ENCODE data around the gene ZNF83.
"Not testable (repeated sequence)": the region's sequence is repeated elsewhere in the genome, so short reads cannot be mapped to it uniquely, and the experiment has no call there.

Gene ZNF83

DNA sequence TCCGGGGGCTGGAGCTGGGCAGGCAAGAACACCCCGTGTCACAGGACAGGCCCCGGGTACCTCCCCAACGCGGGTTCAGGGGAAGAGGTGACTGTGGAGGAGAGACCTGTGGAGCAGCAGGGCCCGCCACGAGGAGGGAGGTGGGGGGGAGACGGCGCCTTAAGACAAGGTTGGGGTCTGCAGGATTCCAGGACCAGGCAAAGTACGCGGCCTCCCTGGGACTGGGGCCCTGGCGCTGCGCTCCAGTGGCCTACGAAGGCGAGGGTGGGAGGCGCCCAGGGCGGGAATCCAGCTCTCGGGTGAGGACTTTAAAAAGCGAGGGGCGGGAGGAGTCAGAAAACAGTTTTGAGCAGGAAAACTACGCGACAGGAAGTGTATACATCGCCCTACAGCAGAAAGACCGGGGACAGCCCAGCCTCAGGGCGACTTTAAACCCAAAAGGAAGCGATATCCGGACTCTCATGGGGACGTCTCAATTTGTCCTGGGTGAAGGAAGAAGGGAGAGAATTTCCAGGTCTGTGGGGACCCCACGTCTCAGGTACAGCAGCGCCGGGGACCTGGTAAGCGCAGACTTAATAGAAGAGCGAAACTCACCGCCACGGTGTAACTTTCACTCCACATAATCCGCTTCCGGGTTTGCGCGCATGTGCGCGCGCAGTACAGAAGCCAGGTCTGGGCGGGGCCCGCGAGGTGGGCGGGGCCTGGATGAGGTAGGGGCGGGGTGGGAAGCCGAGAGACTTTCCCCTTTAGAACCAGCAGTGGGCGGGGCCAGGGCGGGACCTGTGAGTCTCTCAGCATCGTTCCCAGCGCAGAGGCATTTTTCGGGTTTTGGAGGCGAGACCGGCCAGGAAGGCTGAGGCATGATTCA, at the start of gene ZNF83:
Gene ZNF83, minus strand, starts transcription at position 638 of the 868 bp plus-strand sequence.
- Histone ChIP-seq H3K4me3 (ENCODE audit: low read depth, low read length) (peak within 1 kb of the TSS; percentile 92), H3K4me1 (ENCODE audit: control insufficient read depth, insufficient read depth, low read length, unreplicated experiment) (peaks cover 3% of the 10 kb centered on the region), H2AFZ (ENCODE audit: low read length, unreplicated experiment) (peak within 1 kb of the TSS; percentile 87), H3K79me2 (ENCODE audit: control insufficient read depth, insufficient read depth, low read length, unreplicated experiment) (no peaks in the 10 kb centered on the region), H3K27me3 (ENCODE audit: insufficient read depth, low read length) (no peaks in the 10 kb centered on the region), H3K27ac (ENCODE audit: low read depth, low read length) (peak within 1 kb of the TSS; percentile 95), H3K36me3 (ENCODE audit: insufficient read depth, low read length) (no peaks in the 10 kb centered on the region)

DNA sequence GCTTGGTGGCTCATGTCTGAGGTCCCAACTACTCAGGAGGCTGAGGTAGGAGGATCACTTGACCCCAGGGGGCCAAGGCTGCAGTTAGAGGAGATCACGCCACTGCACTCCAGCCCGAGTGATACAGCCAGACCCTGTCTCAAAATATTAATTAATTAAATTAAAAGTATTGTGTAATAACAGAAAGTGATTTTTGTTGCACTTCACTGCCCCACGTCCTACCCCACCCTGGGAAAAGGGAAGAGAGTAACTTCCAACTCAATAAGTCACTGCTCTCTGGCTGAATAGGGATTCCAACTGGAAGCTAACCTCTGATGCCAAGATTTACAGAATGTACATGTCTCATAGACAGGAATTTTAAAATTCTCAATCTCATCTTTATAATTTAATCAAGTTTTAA, 49.5 kb upstream of the ZNF83 start:
- H3K27me3 ChIP-seq (ENCODE audit: insufficient read depth, low read length): no peaks in the 10 kb centered on the region
- no peaks in the 10 kb centered on the region for H3K36me3 ChIP-seq (ENCODE audit: insufficient read depth, low read length)
- peaks cover 6% of the 10 kb centered on the region for H3K4me1 ChIP-seq (ENCODE audit: control insufficient read depth, insufficient read depth, low read length, unreplicated experiment)
- H3K4me3 ChIP-seq (ENCODE audit: low read depth, low read length): no peak overlapping the region
- H3K79me2 ChIP-seq (ENCODE audit: control insufficient read depth, insufficient read depth, low read length, unreplicated experiment): peaks cover 40% of the 10 kb centered on the region
- no peak overlapping the region for H3K27ac ChIP-seq (ENCODE audit: low read depth, low read length)
- no peak overlapping the region for H2AFZ ChIP-seq (ENCODE audit: low read length, unreplicated experiment)

DNA sequence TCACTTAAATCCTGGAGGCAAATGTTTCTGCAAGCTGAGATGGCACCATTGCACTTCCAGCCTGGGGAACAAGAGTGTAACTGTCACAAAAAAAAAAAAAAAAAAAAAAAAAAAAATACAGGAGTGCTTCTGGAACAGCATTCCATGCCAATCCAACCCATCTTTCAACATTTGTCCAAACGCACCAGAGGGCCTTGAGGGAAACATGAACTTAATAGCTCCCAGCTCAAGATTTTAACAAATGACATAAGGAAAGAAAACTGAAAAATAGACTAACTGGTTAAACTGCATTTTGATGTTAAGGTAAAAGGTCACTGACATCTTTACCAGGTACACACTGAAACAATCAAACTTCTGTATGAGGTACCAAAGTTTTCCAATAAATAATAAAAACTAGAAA, 47.7 kb upstream of the ZNF83 start:
- H3K79me2 ChIP-seq (ENCODE audit: control insufficient read depth, insufficient read depth, low read length, unreplicated experiment): peaks cover 45% of the 10 kb centered on the region
- H3K36me3 ChIP-seq (ENCODE audit: insufficient read depth, low read length): no peaks in the 10 kb centered on the region
- H3K27me3 ChIP-seq (ENCODE audit: insufficient read depth, low read length): no peaks in the 10 kb centered on the region
- no peak overlapping the region for H3K27ac ChIP-seq (ENCODE audit: low read depth, low read length)
- no peak overlapping the region for H3K4me3 ChIP-seq (ENCODE audit: low read depth, low read length)
- H2AFZ ChIP-seq (ENCODE audit: low read length, unreplicated experiment): no peak overlapping the region
- H3K4me1 ChIP-seq (ENCODE audit: control insufficient read depth, insufficient read depth, low read length, unreplicated experiment): no peaks in the 10 kb centered on the region

DNA sequence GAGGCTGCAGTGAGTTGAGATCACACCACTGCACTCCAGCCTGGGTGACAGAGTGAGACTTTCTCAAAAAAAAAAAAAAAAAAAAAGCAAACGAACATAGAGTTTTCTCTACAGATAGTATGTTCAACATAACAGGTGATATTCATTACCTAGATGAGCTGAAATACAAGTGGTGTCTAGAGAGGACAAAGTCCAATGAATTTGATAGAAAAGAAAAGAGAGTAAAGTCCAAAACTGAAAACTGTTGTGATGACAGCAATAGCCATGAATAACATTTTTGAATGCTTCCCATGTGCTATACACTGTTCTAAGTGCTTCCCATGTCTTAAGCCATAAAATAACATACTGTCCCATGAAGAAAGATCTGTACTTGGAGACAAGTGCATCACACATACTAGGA, 43.1 kb upstream of the ZNF83 start:
- H3K4me3 ChIP-seq (ENCODE audit: low read depth, low read length); H3K4me1 ChIP-seq (ENCODE audit: control insufficient read depth, insufficient read depth, low read length, unreplicated experiment); H3K27ac ChIP-seq (ENCODE audit: low read depth, low read length); H3K27me3 ChIP-seq (ENCODE audit: insufficient read depth, low read length); H2AFZ ChIP-seq (ENCODE audit: low read length, unreplicated experiment); H3K36me3 ChIP-seq (ENCODE audit: insufficient read depth, low read length): not testable (repeated sequence)
- H3K79me2 ChIP-seq (ENCODE audit: control insufficient read depth, insufficient read depth, low read length, unreplicated experiment): peaks cover 46% of the 10 kb centered on the region

DNA sequence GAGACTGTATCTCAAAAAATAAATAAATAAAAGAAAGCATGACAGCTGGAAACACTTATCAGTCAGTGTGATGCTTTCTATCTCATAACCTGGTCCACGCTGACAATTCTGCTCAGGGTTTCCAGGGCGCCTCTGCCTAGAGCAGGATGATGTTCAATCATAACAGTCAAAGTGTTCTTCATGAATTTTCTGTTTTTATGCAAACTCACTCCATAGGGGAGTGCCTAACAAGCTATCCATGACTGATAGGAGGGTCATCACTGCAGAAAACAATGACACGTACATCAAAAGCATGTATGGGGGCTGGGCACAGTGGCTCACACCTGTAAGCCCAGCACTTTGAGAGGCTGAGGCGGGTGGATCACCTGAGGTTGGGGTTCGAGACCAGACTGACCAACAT, 41.4 kb upstream of the ZNF83 start:
- no peaks in the 10 kb centered on the region for H3K4me1 ChIP-seq (ENCODE audit: control insufficient read depth, insufficient read depth, low read length, unreplicated experiment)
- no peaks in the 10 kb centered on the region for H3K36me3 ChIP-seq (ENCODE audit: insufficient read depth, low read length)
- H2AFZ ChIP-seq (ENCODE audit: low read length, unreplicated experiment): no peak overlapping the region
- H3K4me3 ChIP-seq (ENCODE audit: low read depth, low read length): no peak overlapping the region
- no peak overlapping the region for H3K27ac ChIP-seq (ENCODE audit: low read depth, low read length)
- no peaks in the 10 kb centered on the region for H3K27me3 ChIP-seq (ENCODE audit: insufficient read depth, low read length)
- H3K79me2 ChIP-seq (ENCODE audit: control insufficient read depth, insufficient read depth, low read length, unreplicated experiment): peaks cover 48% of the 10 kb centered on the region

DNA sequence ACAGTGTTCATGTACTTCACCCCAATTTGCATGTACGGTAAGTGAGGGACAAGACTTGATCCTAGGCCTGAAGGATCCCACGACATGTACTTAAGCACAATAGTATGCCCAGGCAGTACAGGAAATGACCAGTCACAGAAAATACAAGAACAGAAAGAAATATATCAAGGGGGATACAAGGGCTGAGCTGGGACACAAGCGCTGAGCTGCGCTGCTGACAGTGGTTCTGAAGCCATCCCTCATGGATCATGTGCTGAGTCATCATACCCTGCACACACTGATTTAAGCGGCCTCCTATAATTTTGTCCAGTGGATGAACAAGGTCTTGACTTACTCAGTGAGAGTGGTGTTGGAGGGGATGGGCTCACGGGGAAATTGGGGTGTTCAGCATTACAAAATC, 37.1 kb upstream of the ZNF83 start:
- not testable (repeated sequence) for H3K4me1 ChIP-seq (ENCODE audit: control insufficient read depth, insufficient read depth, low read length, unreplicated experiment); H3K4me3 ChIP-seq (ENCODE audit: low read depth, low read length); H2AFZ ChIP-seq (ENCODE audit: low read length, unreplicated experiment); H3K36me3 ChIP-seq (ENCODE audit: insufficient read depth, low read length); H3K27me3 ChIP-seq (ENCODE audit: insufficient read depth, low read length); H3K27ac ChIP-seq (ENCODE audit: low read depth, low read length)
- peaks cover 53% of the 10 kb centered on the region for H3K79me2 ChIP-seq (ENCODE audit: control insufficient read depth, insufficient read depth, low read length, unreplicated experiment)

DNA sequence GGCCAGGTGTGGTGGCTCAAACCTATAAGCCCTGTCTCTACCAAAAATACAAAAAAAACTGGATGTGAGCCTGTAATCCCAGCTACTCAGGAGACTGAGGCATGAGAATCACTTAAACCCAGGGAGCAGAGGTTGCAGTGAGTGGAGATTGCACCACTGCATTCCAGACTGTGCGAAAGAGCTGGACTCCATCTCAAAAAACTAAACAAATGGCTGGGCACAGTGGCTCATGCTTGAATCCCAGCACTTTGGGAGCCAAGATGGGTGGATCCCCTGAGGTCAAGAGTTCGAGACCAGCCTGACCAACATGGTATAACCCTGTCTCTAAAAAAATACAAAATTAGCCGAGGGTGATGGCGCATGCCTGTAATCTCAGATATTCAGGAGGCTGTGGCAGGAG, 34.9 kb upstream of the ZNF83 start:
- H3K27ac ChIP-seq (ENCODE audit: low read depth, low read length): no peak overlapping the region
- H2AFZ ChIP-seq (ENCODE audit: low read length, unreplicated experiment): no peak overlapping the region
- H3K4me3 ChIP-seq (ENCODE audit: low read depth, low read length): no peak overlapping the region
- H3K4me1 ChIP-seq (ENCODE audit: control insufficient read depth, insufficient read depth, low read length, unreplicated experiment): no peaks in the 10 kb centered on the region
- peaks cover 41% of the 10 kb centered on the region for H3K79me2 ChIP-seq (ENCODE audit: control insufficient read depth, insufficient read depth, low read length, unreplicated experiment)
- no peaks in the 10 kb centered on the region for H3K27me3 ChIP-seq (ENCODE audit: insufficient read depth, low read length)
- no peaks in the 10 kb centered on the region; the same call in none of the 2 replicates for H3K36me3 ChIP-seq (ENCODE audit: insufficient read depth, low read length)

DNA sequence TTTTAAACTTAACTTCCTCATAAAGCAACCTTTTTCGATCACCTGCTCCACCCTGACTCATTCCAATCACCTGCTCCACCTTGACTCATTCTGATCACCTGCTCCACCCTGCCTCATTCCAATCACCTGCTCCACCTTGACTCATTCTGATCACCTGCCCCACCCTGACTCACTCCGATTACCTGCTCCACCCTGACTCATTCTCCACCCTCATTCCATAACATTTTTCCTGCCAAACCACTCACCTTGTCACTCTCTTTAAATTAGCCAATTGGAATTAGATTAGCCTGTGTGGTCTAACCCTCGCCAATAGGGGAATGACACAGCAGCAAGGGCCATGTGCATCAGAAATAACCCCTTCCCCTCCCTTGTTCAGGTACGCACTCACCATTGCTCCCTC, 31.9 kb upstream of the ZNF83 start:
- H2AFZ ChIP-seq (ENCODE audit: low read length, unreplicated experiment): no peak overlapping the region
- no peak overlapping the region for H3K27ac ChIP-seq (ENCODE audit: low read depth, low read length)
- no peaks in the 10 kb centered on the region; the same call in none of the 2 replicates for H3K36me3 ChIP-seq (ENCODE audit: insufficient read depth, low read length)
- no peak overlapping the region for H3K4me3 ChIP-seq (ENCODE audit: low read depth, low read length)
- peaks cover 34% of the 10 kb centered on the region for H3K79me2 ChIP-seq (ENCODE audit: control insufficient read depth, insufficient read depth, low read length, unreplicated experiment)
- no peaks in the 10 kb centered on the region for H3K27me3 ChIP-seq (ENCODE audit: insufficient read depth, low read length)
- no peaks in the 10 kb centered on the region for H3K4me1 ChIP-seq (ENCODE audit: control insufficient read depth, insufficient read depth, low read length, unreplicated experiment)

DNA sequence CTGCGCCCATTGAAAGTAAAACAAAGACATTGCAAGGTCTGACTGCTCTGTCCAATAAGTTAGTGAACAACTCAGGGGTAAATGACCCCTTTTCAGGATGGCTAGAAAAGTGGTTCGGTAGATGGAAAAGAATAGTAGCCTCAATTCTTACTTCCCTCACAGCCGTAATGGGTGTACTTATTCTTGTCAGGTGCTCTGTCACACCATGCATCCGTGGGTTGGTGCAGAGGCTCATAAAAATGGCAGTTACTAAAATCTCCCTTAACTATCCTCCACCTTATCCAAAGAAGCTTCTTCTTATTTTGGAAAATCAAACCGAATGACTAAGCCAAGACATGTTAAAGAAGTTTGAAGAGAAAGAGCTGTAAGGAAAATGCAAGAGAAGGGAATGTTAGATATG, 31.4 kb upstream of the ZNF83 start:
- Histone ChIP-seq H2AFZ (ENCODE audit: low read length, unreplicated experiment) (no peak overlapping the region), H3K36me3 (ENCODE audit: insufficient read depth, low read length) (peaks cover 3% of the 10 kb centered on the region), H3K4me1 (ENCODE audit: control insufficient read depth, insufficient read depth, low read length, unreplicated experiment) (no peaks in the 10 kb centered on the region), H3K79me2 (ENCODE audit: control insufficient read depth, insufficient read depth, low read length, unreplicated experiment) (peaks cover 30% of the 10 kb centered on the region), H3K27ac (ENCODE audit: low read depth, low read length) (no peak overlapping the region), H3K4me3 (ENCODE audit: low read depth, low read length) (no peak overlapping the region), H3K27me3 (ENCODE audit: insufficient read depth, low read length) (no peaks in the 10 kb centered on the region)

DNA sequence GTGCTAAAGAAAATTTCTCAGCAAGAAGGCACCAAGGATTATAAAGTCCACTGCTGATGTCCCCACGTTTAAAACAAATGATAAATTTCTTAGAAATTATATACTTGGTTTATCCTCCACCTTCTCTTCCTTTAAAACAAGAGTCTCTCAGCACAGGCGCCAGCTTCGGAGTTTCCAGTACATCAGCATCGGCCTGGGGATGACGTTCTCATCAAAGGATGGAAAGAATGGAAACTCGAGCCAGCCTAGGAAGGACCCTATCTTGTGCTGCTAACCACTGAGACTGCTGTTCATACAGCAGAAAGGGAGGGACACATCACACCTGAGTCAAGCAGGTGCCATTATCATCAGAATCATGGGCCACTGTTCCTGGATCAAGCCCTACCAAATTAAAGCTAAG, 29.8 kb upstream of the ZNF83 start:
- H3K4me1 ChIP-seq (ENCODE audit: control insufficient read depth, insufficient read depth, low read length, unreplicated experiment): no peaks in the 10 kb centered on the region
- no peak overlapping the region for H3K4me3 ChIP-seq (ENCODE audit: low read depth, low read length)
- no peak overlapping the region for H2AFZ ChIP-seq (ENCODE audit: low read length, unreplicated experiment)
- H3K36me3 ChIP-seq (ENCODE audit: insufficient read depth, low read length): peaks cover 3% of the 10 kb centered on the region; the same call in 1 of the 2 replicates
- no peak overlapping the region for H3K27ac ChIP-seq (ENCODE audit: low read depth, low read length)
- no peaks in the 10 kb centered on the region for H3K27me3 ChIP-seq (ENCODE audit: insufficient read depth, low read length)
- H3K79me2 ChIP-seq (ENCODE audit: control insufficient read depth, insufficient read depth, low read length, unreplicated experiment): peaks cover 16% of the 10 kb centered on the region

DNA sequence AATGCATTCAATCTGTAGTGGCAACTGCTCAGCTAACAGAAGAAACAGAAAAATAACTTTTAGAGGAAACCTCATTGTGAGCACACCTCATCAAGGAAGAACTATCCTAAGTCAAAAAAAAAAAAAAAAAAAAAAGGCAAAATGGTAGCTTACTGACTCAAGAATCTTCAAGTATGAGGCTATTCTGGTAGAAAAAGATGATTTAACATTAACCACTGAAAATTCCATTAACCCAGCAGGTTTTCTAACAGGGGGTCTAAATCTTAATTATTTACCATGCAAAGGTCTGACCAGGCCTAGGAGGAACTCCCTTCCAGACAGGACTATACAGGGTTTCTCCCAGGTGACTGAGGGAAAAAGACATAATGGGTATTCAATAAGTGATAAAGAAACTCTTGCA, 28.4 kb upstream of the ZNF83 start:
- no peaks in the 10 kb centered on the region for H3K4me1 ChIP-seq (ENCODE audit: control insufficient read depth, insufficient read depth, low read length, unreplicated experiment)
- H3K27me3 ChIP-seq (ENCODE audit: insufficient read depth, low read length): no peaks in the 10 kb centered on the region
- H3K79me2 ChIP-seq (ENCODE audit: control insufficient read depth, insufficient read depth, low read length, unreplicated experiment): peaks cover 10% of the 10 kb centered on the region
- no peak overlapping the region for H3K4me3 ChIP-seq (ENCODE audit: low read depth, low read length)
- H2AFZ ChIP-seq (ENCODE audit: low read length, unreplicated experiment): no peak overlapping the region
- H3K36me3 ChIP-seq (ENCODE audit: insufficient read depth, low read length): peaks cover 6% of the 10 kb centered on the region; the same call in 1 of the 2 replicates
- H3K27ac ChIP-seq (ENCODE audit: low read depth, low read length): no peak overlapping the region
